ENCODE measurements around the gene BICD2.

Gene BICD2

GRCh38 chr9:92720209-92720765, 44.3 kb downstream of the BICD2 start:
- Histone ChIP-seq H3K4me3 (ENCODE audit: insufficient read depth, low read length, poor library complexity, severe bottlenecking) (no peak overlapping the region), H3K27ac (ENCODE audit: low read depth, low read length) (peak overlapping the region; percentile 87), H2AFZ (ENCODE audit: low read depth, low read length, severe bottlenecking) (no peak overlapping the region), H3K36me3 (ENCODE audit: low read length) (no peaks in the 10 kb centered on the region), H3F3A (ENCODE audit: insufficient read depth) (peaks cover 51% of the 10 kb centered on the region), H3K79me2 (ENCODE audit: insufficient read depth, low read length) (peaks cover 10% of the 10 kb centered on the region), H3K9ac (ENCODE audit: low read length) (peak overlapping the region; percentile 22), H3K4me2 (ENCODE audit: low read depth, low read length, poor library complexity, severe bottlenecking) (peak overlapping the region; percentile 46), H3K27me3 (ENCODE audit: low read length) (no peaks in the 10 kb centered on the region), H3K9me3 (ENCODE audit: insufficient read depth, low read length) (no peaks in the 10 kb centered on the region), H3K9me2 (replicated peaks; ENCODE audit: insufficient read depth, low read length) (no peaks in the 10 kb centered on the region), H4K20me1 (ENCODE audit: low read depth, low read length) (no peaks in the 10 kb centered on the region)
- TF ChIP-seq, protein P1, sequence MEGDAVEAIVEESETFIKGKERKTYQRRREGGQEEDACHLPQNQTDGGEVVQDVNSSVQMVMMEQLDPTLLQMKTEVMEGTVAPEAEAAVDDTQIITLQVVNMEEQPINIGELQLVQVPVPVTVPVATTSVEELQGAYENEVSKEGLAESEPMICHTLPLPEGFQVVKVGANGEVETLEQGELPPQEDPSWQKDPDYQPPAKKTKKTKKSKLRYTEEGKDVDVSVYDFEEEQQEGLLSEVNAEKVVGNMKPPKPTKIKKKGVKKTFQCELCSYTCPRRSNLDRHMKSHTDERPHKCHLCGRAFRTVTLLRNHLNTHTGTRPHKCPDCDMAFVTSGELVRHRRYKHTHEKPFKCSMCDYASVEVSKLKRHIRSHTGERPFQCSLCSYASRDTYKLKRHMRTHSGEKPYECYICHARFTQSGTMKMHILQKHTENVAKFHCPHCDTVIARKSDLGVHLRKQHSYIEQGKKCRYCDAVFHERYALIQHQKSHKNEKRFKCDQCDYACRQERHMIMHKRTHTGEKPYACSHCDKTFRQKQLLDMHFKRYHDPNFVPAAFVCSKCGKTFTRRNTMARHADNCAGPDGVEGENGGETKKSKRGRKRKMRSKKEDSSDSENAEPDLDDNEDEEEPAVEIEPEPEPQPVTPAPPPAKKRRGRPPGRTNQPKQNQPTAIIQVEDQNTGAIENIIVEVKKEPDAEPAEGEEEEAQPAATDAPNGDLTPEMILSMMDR (IDR thresholded peaks at IDR 0.05; ENCODE audit: insufficient read depth, low read length, poor library complexity, severe bottlenecking): no peak
- TF ChIP-seq EZH2phosphoT487 (conservative IDR thresholded peaks at IDR 0.05; ENCODE audit: low read length): no peak

- Histone ChIP-seq H3K4me3 (ENCODE audit: insufficient read depth, low read length, poor library complexity, severe bottlenecking) (no peak overlapping the region), H3K4me2 (ENCODE audit: low read depth, low read length, poor library complexity, severe bottlenecking) (no peak overlapping the region), H3K27ac (ENCODE audit: low read depth, low read length) (no peak overlapping the region), H3F3A (ENCODE audit: insufficient read depth) (peaks cover 48% of the 10 kb centered on the region), H4K20me1 (ENCODE audit: low read depth, low read length) (no peaks in the 10 kb centered on the region), H3K36me3 (ENCODE audit: low read length) (0 out of 2 replicates have a peak, but pooled peaks cover 5% of the 10 kb centered on the region), H3K79me2 (ENCODE audit: insufficient read depth, low read length) (peaks cover 6% of the 10 kb centered on the region), H3K9me3 (ENCODE audit: insufficient read depth, low read length) (no peaks in the 10 kb centered on the region), H3K27me3 (ENCODE audit: low read length) (no peaks in the 10 kb centered on the region), H3K9ac (ENCODE audit: low read length) (no peak overlapping the region), H2AFZ (ENCODE audit: low read depth, low read length, severe bottlenecking) (no peak overlapping the region), H3K9me2 (replicated peaks; ENCODE audit: insufficient read depth, low read length) (no peaks in the 10 kb centered on the region)
- TF ChIP-seq, protein P1 (IDR thresholded peaks at IDR 0.05; ENCODE audit: insufficient read depth, low read length, poor library complexity, severe bottlenecking): no peak
- no peak for TF ChIP-seq EZH2phosphoT487 (conservative IDR thresholded peaks at IDR 0.05; ENCODE audit: low read length)
Observed at GRCh38 chr9:92719028-92719647, 45.5 kb downstream of the BICD2 start.

DNA sequence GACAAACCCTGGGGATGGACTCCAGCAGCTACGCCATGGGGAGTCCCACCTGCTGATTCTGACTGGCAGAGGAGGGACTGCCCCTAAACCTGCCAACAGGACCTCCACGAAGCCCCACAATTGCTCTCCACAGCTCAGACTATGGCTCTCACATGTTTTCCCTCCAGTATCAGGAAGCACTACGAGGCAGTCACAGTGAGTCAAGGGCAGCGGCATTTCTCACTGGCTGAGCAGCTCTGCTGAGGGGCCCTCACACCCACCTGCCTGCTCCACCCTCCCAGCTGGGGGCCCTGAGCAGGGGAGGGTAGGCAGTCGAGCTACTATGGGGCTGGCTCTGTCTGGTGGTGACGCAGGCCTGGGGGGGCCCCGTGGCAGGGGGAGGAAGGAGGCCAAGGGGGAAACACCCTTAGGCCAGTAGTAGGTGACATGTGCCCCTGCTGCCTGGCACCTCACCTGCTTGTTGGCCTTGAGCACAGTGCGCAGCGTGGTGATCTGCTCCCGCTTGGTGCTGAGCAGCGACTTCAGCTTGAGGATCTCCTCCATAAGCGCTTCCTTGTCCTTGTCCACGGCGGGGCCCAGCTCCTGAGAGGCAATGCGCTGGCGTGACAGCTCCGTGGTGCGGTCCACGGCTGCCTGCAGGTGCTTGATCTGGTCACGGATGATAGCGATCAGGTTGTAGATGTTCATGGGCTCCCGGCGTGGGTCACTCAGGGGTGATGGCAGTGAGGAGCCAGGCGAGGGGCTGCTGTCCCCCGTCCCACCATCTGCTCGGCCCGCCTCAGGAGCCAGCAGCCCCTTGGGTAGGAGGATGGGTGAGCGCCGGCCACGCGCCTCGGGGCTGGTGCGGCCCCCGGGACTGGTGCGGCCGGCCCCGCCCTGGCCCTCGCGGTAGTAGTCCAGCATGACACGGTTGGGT, 46.3 kb downstream of the BICD2 start:
- Histone ChIP-seq H2AFZ (ENCODE audit: low read depth, low read length, severe bottlenecking) (no peak overlapping the region), H3K27ac (ENCODE audit: low read depth, low read length) (peak overlapping the region; percentile 88), H3K27me3 (ENCODE audit: low read length) (no peaks in the 10 kb centered on the region), H4K20me1 (ENCODE audit: low read depth, low read length) (no peaks in the 10 kb centered on the region), H3K4me3 (ENCODE audit: insufficient read depth, low read length, poor library complexity, severe bottlenecking) (no peak overlapping the region), H3K9ac (ENCODE audit: low read length) (peak overlapping the region; percentile 32), H3K9me3 (ENCODE audit: insufficient read depth, low read length) (no peaks in the 10 kb centered on the region), H3K9me2 (replicated peaks; ENCODE audit: insufficient read depth, low read length) (no peaks in the 10 kb centered on the region), H3K4me2 (ENCODE audit: low read depth, low read length, poor library complexity, severe bottlenecking) (peak overlapping the region; percentile 39), H3K36me3 (ENCODE audit: low read length) (0 out of 2 replicates have a peak, but pooled peaks cover 5% of the 10 kb centered on the region), H3K79me2 (ENCODE audit: insufficient read depth, low read length) (peaks cover 3% of the 10 kb centered on the region), H3F3A (ENCODE audit: insufficient read depth) (peaks cover 45% of the 10 kb centered on the region)
- no peak for TF ChIP-seq EZH2phosphoT487 (conservative IDR thresholded peaks at IDR 0.05; ENCODE audit: low read length)
- TF ChIP-seq, protein P1 (IDR thresholded peaks at IDR 0.05; ENCODE audit: insufficient read depth, low read length, poor library complexity, severe bottlenecking): no peak
